HepG2 (cell line): ENCODE measurements around the gene TRIM67. TPM values are rescaled to one million over a fixed set of nuclear protein-coding genes. Genes with fewer than 3 reads are reported as not detected.

Experiments used
- ATAC-seq: fragments of 200-7000 bp; cut with Tn5 transposase; 3 replicates; pipeline ENCODE4 v1.9.1; 2020; ENCODE audit warnings: mild to moderate bottlenecking, moderate library complexity
- BruUV-seq: library from RNA; stranded (reverse); fragments of 400-500 nt; replicated peaks from 2 replicates; lab custom pipeline; 2021; lab: Mats Ljungman, UMichigan
- CTCF ChIA-PET: fragments of 300-600 bp; formaldehyde crosslinking; extraction: SDS; loops from one replicate; lab custom pipeline; 2021; ENCODE audit warnings: low total read pairs, inconsistent platforms, low intra/inter-chr PET ratio; lab: Yijun Ruan, JAX
- POLR2A ChIA-PET: fragments of 350-600 bp; sonication (Branson Sonifier 250); formaldehyde crosslinking; loops from one replicate; lab custom pipeline; 2020; ENCODE audit warnings: antibody characterized with exemption, inconsistent platforms; lab: Yijun Ruan, JAX
- DNase-seq: peaks from one replicate; pipeline ENCODE4 v3.0.0-alpha.2; 2015; ENCODE audit warnings: low spot score
- FAIRE-seq: peaks from 3 replicates; lab custom pipeline; 2011; peaks lifted over from hg19 to GRCh38; lab: Jason Lieb, UNC
- H2AFZ ChIP-seq: one replicate; pipeline ENCODE4 v1.6.1; 2011; ENCODE audit warnings: low read length, inconsistent platforms
- H3K27ac ChIP-seq: fragments of 300-600 bp; 3 replicates; pipeline ENCODE4 v1.8.0; 2011; ENCODE audit warnings: mixed run types, mild to moderate bottlenecking, mixed read lengths, low read length, inconsistent platforms; ENCODE audit not compliant: insufficient read depth; ENCODE audit errors: extremely low read length
- H3K27me3 ChIP-seq, 2 experiments: fragments of 200-600 bp in 1 of 2; 2 replicates in 1 of 2; 3 replicates in 1 of 2; pipeline versions ENCODE4 v1.6.0 to v1.8.0; 2011; ENCODE audit warnings: low read length in 2 of 2, mild to moderate bottlenecking in 2 of 2, moderate library complexity in 2 of 2, inconsistent platforms in 1 of 2; ENCODE audit not compliant: insufficient read depth in 2 of 2, control insufficient read depth in 1 of 2
- H3K36me3 ChIP-seq, 2 experiments: fragments of 200-600 bp in 1 of 2; replicated peaks in 1 of 2; 2 replicates in 1 of 2; 3 replicates in 1 of 2; pipeline versions ENCODE4 v1.5.1 to v1.8.0; 2011; ENCODE audit warnings: low read length in 2 of 2, inconsistent platforms in 1 of 2; ENCODE audit not compliant: insufficient read depth in 2 of 2, control insufficient read depth in 1 of 2
- H3K4me1 ChIP-seq: 2 replicates; pipeline ENCODE4 v1.5.1; 2012; ENCODE audit warnings: low read length, inconsistent platforms; ENCODE audit not compliant: insufficient read depth
- H3K4me2 ChIP-seq: 2 replicates; pipeline ENCODE4 v1.6.0; 2011; ENCODE audit warnings: low read depth, low read length, inconsistent platforms
- H3K4me3 ChIP-seq, 3 experiments: fragments of 200-600 bp in 1 of 3; sonication (generic), shearing (Covaris generic) in 1 of 3; replicated peaks in 1 of 3; 2 replicates each; pipeline ENCODE4 v1.5.1; 2011 to 2016; ENCODE audit warnings: low read length in 3 of 3, inconsistent platforms in 2 of 3, low read depth in 2 of 3, mild to moderate bottlenecking in 2 of 3, control low read depth in 1 of 3, mixed read lengths in 1 of 3; ENCODE audit not compliant: insufficient read depth in 1 of 3
- H3K79me2 ChIP-seq: one replicate; pipeline ENCODE4 v1.6.1; 2011; ENCODE audit warnings: low read length, inconsistent platforms; ENCODE audit not compliant: insufficient read depth
- H3K9ac ChIP-seq: 2 replicates; pipeline ENCODE4 v1.6.0; 2011; ENCODE audit warnings: mild to moderate bottlenecking, low read depth, low read length, inconsistent platforms; ENCODE audit not compliant: insufficient read depth
- H3K9me3 ChIP-seq: 2 replicates; pipeline ENCODE4 v1.5.1; 2012; ENCODE audit warnings: mild to moderate bottlenecking, low read length
- H4K20me1 ChIP-seq: 2 replicates; pipeline ENCODE4 v1.6.0; 2011; ENCODE audit warnings: inconsistent platforms, mild to moderate bottlenecking, low read length, moderate library complexity; ENCODE audit not compliant: insufficient read depth
- CREB1 ChIP-seq, 2 experiments: fragments of 450-650 bp in 1 of 2; IDR thresholded peaks; 2 replicates each; pipeline ENCODE4 v1.6.1; 2016 to 2017; ENCODE audit warnings: control low read depth in 1 of 2, mild to moderate bottlenecking in 1 of 2, missing compliant biosample characterization in 1 of 2, missing genetic modification characterization in 1 of 2
- EEA1 ChIP-seq: sonication (generic); formaldehyde crosslinking; IDR thresholded peaks from 2 replicates; pipeline ENCODE4 v1.5.1; 2020; ENCODE audit warnings: mild to moderate bottlenecking, missing genetic modification reagents, borderline replicate concordance
- PAX8 ChIP-seq: sonication (generic); formaldehyde crosslinking; IDR thresholded peaks from 2 replicates; pipeline ENCODE4 v1.8.0; 2022; ENCODE audit warnings: mild to moderate bottlenecking, missing genetic modification reagents, borderline replicate concordance
- RFXANK ChIP-seq: IDR thresholded peaks from 2 replicates; pipeline ENCODE4 v1.6.1; 2016
- SOX6 ChIP-seq, 2 experiments: fragments of 450-650 bp in 1 of 2; sonication (generic) in 1 of 2; formaldehyde crosslinking in 1 of 2; IDR thresholded peaks; 2 replicates each; pipeline versions ENCODE4 v1.4.0 to v1.6.1; 2017 to 2020; ENCODE audit warnings: antibody characterized with exemption in 1 of 2, mild to moderate bottlenecking in 1 of 2, missing genetic modification reagents in 1 of 2
- SSRP1 ChIP-seq: IDR thresholded peaks from 2 replicates; pipeline ENCODE4 v1.6.1; 2016; ENCODE audit warnings: control low read depth
- U2AF1 ChIP-seq: fragments of 200-400 bp; formaldehyde crosslinking; optimal IDR thresholded peaks from 2 replicates; pipeline ENCODE3; 2017; ENCODE audit warnings: mild to moderate bottlenecking, low read depth, low read length
- YEATS4 ChIP-seq: sonication (generic); formaldehyde crosslinking; IDR thresholded peaks from 2 replicates; pipeline ENCODE4 v1.4.0; 2020; ENCODE audit warnings: missing genetic modification reagents, borderline replicate concordance
- ZNF264 ChIP-seq: sonication (generic); formaldehyde crosslinking; IDR thresholded peaks from 2 replicates; pipeline ENCODE4 v1.4.0; 2020; ENCODE audit warnings: missing genetic modification reagents
- ZNF44 ChIP-seq: sonication (generic); formaldehyde crosslinking; IDR thresholded peaks from 2 replicates; pipeline ENCODE4 v1.5.1; 2020; ENCODE audit warnings: mild to moderate bottlenecking, missing genetic modification reagents
- WGBS: methylation state at CpG from one replicate; pipeline ENCODE4 v1.1.6; 2017; ENCODE audit warnings: low lambda C conversion rate; 5-methylcytosine and 5-hydroxymethylcytosine counted together
- in situ Hi-C: cut with HindIII; loops from 2 replicates; pipeline ENCODE4 v1.10.0; 2017; ENCODE audit warnings: low pct_unique_long_range_greater_than_20kb; ENCODE audit not compliant: extremely low pct_ligation_motif_present
- intact Hi-C: fragments of 100-400 bp; cut with micrococcal nuclease; formaldehyde crosslinking; loops from one replicate; pipeline ENCODE4 v1.10.0; 2022; ENCODE audit not compliant: unreplicated experiment
- polyA plus RNA-seq, 8 experiments: library from polyadenylated mRNA; depleted of rRNA in 3 of 8; stranded (reverse) in 7 of 8; unstranded in 1 of 8; fragments of >200 nt; fragmentation: Illumina TruSeq in 4 of 8; extraction: Trizol in 4 of 8; gene quantifications; 2 replicates each; pipeline versions ENCODE4 v1.2.1 to v1.2.3, GENCODE V29; 2011 to 2016; ENCODE audit warnings: low read depth in 4 of 8, missing spikeins in 1 of 8, mixed read lengths in 1 of 8; ENCODE audit not compliant: insufficient read depth in 1 of 8
- total RNA-seq, 5 experiments: library from RNA; depleted of rRNA; stranded (reverse); fragments of >200 nt; fragmentation: Illumina TruSeq; extraction: Trizol; gene quantifications; 2 replicates each; pipeline ENCODE4 v1.2.3, GENCODE V29; 2016; ENCODE audit warnings: low read depth in 1 of 5
- TF ChIP-seq, protein P1 (sequence below): sonication (generic); formaldehyde crosslinking; IDR thresholded peaks from 2 replicates; pipeline ENCODE4 v1.8.1; 2023; ENCODE audit warnings: mild to moderate bottlenecking, missing genetic modification reagents
- TF ChIP-seq, protein P2 (sequence below): sonication (generic); formaldehyde crosslinking; IDR thresholded peaks from 2 replicates; pipeline ENCODE4 v1.8.0; 2022; ENCODE audit warnings: missing genetic modification reagents, low read depth, mild to moderate bottlenecking, borderline replicate concordance
- TF ChIP-seq, protein P3 (sequence below): sonication (generic); formaldehyde crosslinking; IDR thresholded peaks from 2 replicates; pipeline ENCODE4 v1.4.0; 2020; ENCODE audit warnings: missing genetic modification reagents
- TF ChIP-seq, protein P4 (sequence below): sonication (generic); formaldehyde crosslinking; IDR thresholded peaks from 2 replicates; pipeline ENCODE4 v1.8.0; 2022; ENCODE audit warnings: missing genetic modification reagents, mild to moderate bottlenecking, inconsistent platforms, borderline replicate concordance
- TF ChIP-seq, protein P5 (sequence below): sonication (generic); formaldehyde crosslinking; IDR thresholded peaks from 2 replicates; pipeline ENCODE4 v1.4.0; 2020; ENCODE audit warnings: mild to moderate bottlenecking, missing genetic modification reagents

The TRIM67 gene
- total and polyA plus RNA-seq, 2 of the 13 experiments (the other 11 are each of a cell fraction or from before 2014, with no cell fraction given), result not detected

DNA sequence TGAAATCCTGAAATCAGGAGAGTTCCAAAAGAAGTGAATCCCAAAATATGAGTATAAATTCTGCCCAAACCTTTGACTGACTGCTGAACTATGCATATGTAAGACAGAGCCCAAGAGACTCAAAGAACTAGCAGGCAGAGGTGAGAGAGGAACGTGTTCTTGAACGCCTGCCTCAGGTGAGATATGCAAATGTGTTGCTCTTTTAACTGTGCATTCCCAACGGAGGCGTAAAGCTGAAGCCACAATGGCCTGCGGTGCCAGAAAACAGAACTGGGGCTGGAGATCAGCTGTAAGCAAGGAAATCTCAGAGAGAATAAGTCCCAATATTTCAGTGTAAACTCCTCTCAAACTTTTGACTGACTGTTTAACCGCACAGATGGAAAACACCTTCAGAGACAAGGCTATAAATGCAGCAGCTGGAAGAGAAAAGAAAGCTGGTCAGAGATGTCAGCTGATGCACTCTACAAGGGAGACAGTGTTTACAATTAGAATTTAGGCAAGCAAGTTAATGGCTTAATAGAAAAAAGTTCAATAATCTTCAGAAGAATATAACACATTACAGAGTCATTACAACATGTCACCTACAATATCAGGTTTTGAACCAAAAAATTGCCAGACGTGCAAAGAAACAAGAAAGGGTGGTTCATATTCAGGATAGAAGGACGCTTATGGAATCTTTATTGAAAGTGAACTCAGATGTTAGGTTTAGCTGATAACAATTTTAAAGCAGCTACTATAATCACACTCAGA is 43.0 kb upstream of the TRIM67 start:
- no peak for ATAC-seq
- TF ChIP-seq, protein P1, sequence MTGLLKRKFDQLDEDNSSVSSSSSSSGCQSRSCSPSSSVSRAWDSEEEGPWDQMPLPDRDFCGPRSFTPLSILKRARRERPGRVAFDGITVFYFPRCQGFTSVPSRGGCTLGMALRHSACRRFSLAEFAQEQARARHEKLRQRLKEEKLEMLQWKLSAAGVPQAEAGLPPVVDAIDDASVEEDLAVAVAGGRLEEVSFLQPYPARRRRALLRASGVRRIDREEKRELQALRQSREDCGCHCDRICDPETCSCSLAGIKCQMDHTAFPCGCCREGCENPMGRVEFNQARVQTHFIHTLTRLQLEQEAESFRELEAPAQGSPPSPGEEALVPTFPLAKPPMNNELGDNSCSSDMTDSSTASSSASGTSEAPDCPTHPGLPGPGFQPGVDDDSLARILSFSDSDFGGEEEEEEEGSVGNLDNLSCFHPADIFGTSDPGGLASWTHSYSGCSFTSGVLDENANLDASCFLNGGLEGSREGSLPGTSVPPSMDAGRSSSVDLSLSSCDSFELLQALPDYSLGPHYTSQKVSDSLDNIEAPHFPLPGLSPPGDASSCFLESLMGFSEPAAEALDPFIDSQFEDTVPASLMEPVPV, result no peak
- TF ChIP-seq, protein P2, sequence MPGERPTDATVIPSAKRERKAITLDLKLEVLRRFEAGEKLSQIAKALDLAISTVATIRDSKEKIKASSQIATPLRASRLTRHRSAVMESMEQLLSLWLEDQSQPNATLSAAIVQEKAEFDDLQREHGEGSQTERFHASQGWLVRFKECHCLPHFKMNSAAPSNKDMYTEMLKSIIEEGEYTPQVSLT (CRISPR knock-in tag), result no peak
- no peak for TF ChIP-seq SOX6 (IDR thresholded peaks at IDR 0.05)
- no peak for TF ChIP-seq SOX6 (CRISPR knock-in tag; IDR thresholded peaks at IDR 0.05)
- TF ChIP-seq EEA1 (CRISPR knock-in tag), result no peak
- no peak for TF ChIP-seq CREB1 (IDR thresholded peaks at IDR 0.05)
- TF ChIP-seq CREB1 (CRISPR knock-in tag; IDR thresholded peaks at IDR 0.05), result no peak
- TF ChIP-seq ZNF44 (CRISPR knock-in tag), result no peak
- TF ChIP-seq, protein P3, sequence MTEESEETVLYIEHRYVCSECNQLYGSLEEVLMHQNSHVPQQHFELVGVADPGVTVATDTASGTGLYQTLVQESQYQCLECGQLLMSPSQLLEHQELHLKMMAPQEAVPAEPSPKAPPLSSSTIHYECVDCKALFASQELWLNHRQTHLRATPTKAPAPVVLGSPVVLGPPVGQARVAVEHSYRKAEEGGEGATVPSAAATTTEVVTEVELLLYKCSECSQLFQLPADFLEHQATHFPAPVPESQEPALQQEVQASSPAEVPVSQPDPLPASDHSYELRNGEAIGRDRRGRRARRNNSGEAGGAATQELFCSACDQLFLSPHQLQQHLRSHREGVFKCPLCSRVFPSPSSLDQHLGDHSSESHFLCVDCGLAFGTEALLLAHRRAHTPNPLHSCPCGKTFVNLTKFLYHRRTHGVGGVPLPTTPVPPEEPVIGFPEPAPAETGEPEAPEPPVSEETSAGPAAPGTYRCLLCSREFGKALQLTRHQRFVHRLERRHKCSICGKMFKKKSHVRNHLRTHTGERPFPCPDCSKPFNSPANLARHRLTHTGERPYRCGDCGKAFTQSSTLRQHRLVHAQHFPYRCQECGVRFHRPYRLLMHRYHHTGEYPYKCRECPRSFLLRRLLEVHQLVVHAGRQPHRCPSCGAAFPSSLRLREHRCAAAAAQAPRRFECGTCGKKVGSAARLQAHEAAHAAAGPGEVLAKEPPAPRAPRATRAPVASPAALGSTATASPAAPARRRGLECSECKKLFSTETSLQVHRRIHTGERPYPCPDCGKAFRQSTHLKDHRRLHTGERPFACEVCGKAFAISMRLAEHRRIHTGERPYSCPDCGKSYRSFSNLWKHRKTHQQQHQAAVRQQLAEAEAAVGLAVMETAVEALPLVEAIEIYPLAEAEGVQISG, result no peak
- TF ChIP-seq PAX8 (CRISPR knock-in tag), result no peak
- TF ChIP-seq ZNF264, result no peak
- no peak for TF ChIP-seq RFXANK (CRISPR knock-in tag)
- TF ChIP-seq, protein P4, sequence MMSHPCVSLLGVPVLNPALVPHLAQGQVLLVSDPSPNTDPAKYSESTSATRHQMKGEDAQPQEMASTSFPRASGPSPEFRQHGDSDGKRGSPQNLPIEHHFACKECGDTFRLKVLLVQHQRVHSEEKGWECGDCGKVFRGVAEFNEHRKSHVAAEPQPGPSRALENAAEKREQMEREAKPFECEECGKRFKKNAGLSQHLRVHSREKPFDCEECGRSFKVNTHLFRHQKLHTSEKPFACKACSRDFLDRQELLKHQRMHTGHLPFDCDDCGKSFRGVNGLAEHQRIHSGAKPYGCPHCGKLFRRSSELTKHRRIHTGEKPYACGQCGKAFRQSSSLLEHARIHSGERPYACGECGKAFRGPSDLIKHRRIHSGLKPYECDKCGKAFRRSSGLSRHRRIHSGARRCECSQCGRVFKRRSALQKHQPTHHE (CRISPR knock-in tag), result no peak
- no peak for TF ChIP-seq SSRP1
- TF ChIP-seq U2AF1, result no peak
- TF ChIP-seq, protein P5, sequence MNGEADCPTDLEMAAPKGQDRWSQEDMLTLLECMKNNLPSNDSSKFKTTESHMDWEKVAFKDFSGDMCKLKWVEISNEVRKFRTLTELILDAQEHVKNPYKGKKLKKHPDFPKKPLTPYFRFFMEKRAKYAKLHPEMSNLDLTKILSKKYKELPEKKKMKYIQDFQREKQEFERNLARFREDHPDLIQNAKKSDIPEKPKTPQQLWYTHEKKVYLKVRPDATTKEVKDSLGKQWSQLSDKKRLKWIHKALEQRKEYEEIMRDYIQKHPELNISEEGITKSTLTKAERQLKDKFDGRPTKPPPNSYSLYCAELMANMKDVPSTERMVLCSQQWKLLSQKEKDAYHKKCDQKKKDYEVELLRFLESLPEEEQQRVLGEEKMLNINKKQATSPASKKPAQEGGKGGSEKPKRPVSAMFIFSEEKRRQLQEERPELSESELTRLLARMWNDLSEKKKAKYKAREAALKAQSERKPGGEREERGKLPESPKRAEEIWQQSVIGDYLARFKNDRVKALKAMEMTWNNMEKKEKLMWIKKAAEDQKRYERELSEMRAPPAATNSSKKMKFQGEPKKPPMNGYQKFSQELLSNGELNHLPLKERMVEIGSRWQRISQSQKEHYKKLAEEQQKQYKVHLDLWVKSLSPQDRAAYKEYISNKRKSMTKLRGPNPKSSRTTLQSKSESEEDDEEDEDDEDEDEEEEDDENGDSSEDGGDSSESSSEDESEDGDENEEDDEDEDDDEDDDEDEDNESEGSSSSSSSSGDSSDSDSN (CRISPR knock-in tag), result no peak
- no peak for TF ChIP-seq YEATS4 (CRISPR knock-in tag)

More for the DNA sequence above, 43.0 kb upstream of the TRIM67 start:
- Histone ChIP-seq H2AFZ (no peak overlapping the region), H3K4me3 (no peak overlapping the region), H3K27me3 (no peaks in the 10 kb centered on the region; a peak in 1 of 5 replicates), H3K27ac (no peak overlapping the region), H3K4me1 (no peaks in the 10 kb centered on the region), H4K20me1 (no peaks in the 10 kb centered on the region), H3K79me2 (no peaks in the 10 kb centered on the region), H3K36me3 (no peaks in the 10 kb centered on the region), H3K9ac (no peak overlapping the region), H3K9me3 (no peaks in the 10 kb centered on the region), H3K4me2 (no peak overlapping the region)
- POLR2A ChIA-PET, result no interaction called here
- in situ Hi-C loops, result no loop called here
- intact Hi-C loops, result no loop called here
- no peak for FAIRE-seq
- no TSS peak for BruUV-seq
- 28% methylated on average over 8 of the region's 8 CpGs for WGBS
- DNase-seq, result no peak
- CTCF ChIA-PET, result no interaction called here
